ENCODE results near the gene CAPN9. TPM values are rescaled to one million over a fixed set of nuclear protein-coding genes. Genes with fewer than 3 reads are reported as not detected.

The CAPN9 gene
- total RNA-seq, 4 donors from 2014 or later, result 13.1 TPM; not detected in 3

GRCh38 chr1:230704830-230705229 lies 42.4 kb upstream of the CAPN9 start:
- TF ChIP-seq POLR2A (IDR thresholded peaks at IDR 0.05), result no peak
- TF ChIP-seq CTCF (IDR thresholded peaks at IDR 0.05), result no peak
- no peak for TF ChIP-seq EP300 (IDR thresholded peaks at IDR 0.05)
- DNase-seq (ENCODE audit: low spot score in 2 of 2), result no peak
- Histone ChIP-seq H3K36me3 (no peaks in the 10 kb centered on the region), H3K4me1 (no peaks in the 10 kb centered on the region), H3K27ac (no peak overlapping the region), H3K9me3 (no peaks in the 10 kb centered on the region), H3K27me3 (no peaks in the 10 kb centered on the region), H3K4me3 (no peak overlapping the region)
- WGBS, 2 donors, result 92 to 93% methylated on average over 7 of the region's 7 CpGs

- no peaks in the 10 kb centered on the region for H3K27me3 ChIP-seq
- H3K27ac ChIP-seq, result no peak overlapping the region
- TF ChIP-seq EP300 (IDR thresholded peaks at IDR 0.05) (no peak), POLR2A (IDR thresholded peaks at IDR 0.05) (no peak), CTCF (IDR thresholded peaks at IDR 0.05) (no peak)
- no peaks in the 10 kb centered on the region for H3K36me3 ChIP-seq
- no peak for DNase-seq (ENCODE audit: low spot score in 2 of 2)
- 88 to 90% methylated on average over 18 of the region's 18 CpGs for WGBS, 2 donors
- H3K4me1 ChIP-seq, result no peaks in the 10 kb centered on the region
- H3K4me3 ChIP-seq, result no peak overlapping the region
- H3K9me3 ChIP-seq, result no peaks in the 10 kb centered on the region
Measured at GRCh38 chr1:230705289-230706019, 41.7 kb upstream of the CAPN9 start.

GRCh38 chr1:230706020-230706699 lies 41.0 kb upstream of the CAPN9 start:
- 87 to 92% methylated on average over 7 to 8 of the region's 9 CpGs for WGBS, 2 donors
- no peaks in the 10 kb centered on the region for H3K9me3 ChIP-seq
- no peak for TF ChIP-seq EP300 (IDR thresholded peaks at IDR 0.05)
- no peak for TF ChIP-seq CTCF (IDR thresholded peaks at IDR 0.05)
- no peak for TF ChIP-seq POLR2A (IDR thresholded peaks at IDR 0.05)

GRCh38 chr1:230706887-230707731 lies 40.1 kb upstream of the CAPN9 start:
- H3K4me3 ChIP-seq, result no peak overlapping the region
- WGBS, 2 donors, result 79 to 85% methylated on average over 20 of the region's 20 CpGs

More at GRCh38 chr1:230706020-230706699, 41.0 kb upstream of the CAPN9 start:
- no peaks in the 10 kb centered on the region for H3K27me3 ChIP-seq
- no peak overlapping the region for H3K4me3 ChIP-seq
- H3K36me3 ChIP-seq, result no peaks in the 10 kb centered on the region
- H3K27ac ChIP-seq, result no peak overlapping the region
- no peaks in the 10 kb centered on the region for H3K4me1 ChIP-seq
- no peak for DNase-seq (ENCODE audit: low spot score in 2 of 2)

More at GRCh38 chr1:230706887-230707731, 40.1 kb upstream of the CAPN9 start:
- Histone ChIP-seq H3K27me3 (no peaks in the 10 kb centered on the region), H3K9me3 (no peaks in the 10 kb centered on the region), H3K27ac (no peak overlapping the region), H3K4me1 (no peaks in the 10 kb centered on the region), H3K36me3 (no peaks in the 10 kb centered on the region)
- TF ChIP-seq CTCF (IDR thresholded peaks at IDR 0.05), result no peak
- TF ChIP-seq EP300 (IDR thresholded peaks at IDR 0.05), result no peak
- TF ChIP-seq POLR2A (IDR thresholded peaks at IDR 0.05), result no peak
- no peak for DNase-seq (ENCODE audit: low spot score in 2 of 2)

Data from tibial nerve (tissue), 4 donors.